ENCODE measurements around the gene FAM240A. TPM values are rescaled to one million over a fixed set of nuclear protein-coding genes. Genes with fewer than 3 reads are reported as not detected.

Gene FAM240A
- total and polyA plus RNA-seq, 10 of the 15 experiments (the other 5 are each of a cell fraction or from before 2014, with no cell fraction given) = not detected

DNA sequence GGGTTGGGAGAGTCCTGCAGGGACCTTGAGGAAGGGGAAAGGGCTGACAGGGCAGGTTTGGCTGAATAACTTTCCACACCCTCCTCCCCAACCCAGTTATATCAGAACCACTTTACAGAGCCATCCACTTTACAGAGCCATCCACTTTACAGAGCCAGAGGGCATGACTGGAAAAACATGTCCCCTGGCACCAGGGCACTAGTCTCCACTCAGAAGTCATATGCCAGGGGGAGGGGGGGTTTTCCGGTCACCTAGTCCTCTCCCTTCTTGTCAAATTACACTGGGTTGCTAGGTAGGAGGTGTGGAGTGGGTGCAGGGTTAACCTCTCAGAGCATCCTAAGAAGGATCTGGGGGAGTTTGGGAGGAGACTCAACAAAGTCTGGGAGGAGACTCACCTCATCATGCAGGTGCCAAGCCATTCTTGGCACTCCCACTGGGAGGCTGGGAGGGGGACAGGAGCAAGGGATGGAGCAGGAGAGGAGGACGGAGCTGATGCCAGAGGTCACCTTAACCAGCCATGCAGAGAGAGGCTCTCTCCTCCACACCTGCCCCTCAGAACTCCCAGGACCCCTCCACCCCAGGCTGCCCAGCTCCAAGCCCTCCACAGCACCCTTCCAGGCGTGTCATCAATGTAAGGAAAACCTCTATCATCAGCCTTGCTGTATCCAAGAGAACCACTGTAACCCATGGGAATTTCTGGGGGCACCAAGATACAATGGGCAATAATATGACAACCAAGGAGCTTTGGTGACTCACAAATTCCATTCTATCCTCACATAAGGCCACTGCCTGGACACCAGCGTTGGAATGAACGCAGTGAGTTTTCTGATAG is 47.9 kb upstream of the FAM240A start:
- ChIA-PET RAD21 (ENCODE audit: unreplicated experiment) (no interaction called here), POLR2A (no interaction called here), SMC1A (ENCODE audit: uncharacterized antibody, unreplicated experiment) (no interaction called here), CTCF (interaction anchor here (1.7 kb wide), 1 partner anchor 75 kb away, joined by 11 read pairs; no protein-coding TSS in a partner anchor)
- Histone ChIP-seq H3K9ac (ENCODE audit: control insufficient read depth, insufficient read depth, low read length) (no peak overlapping the region), H3K27ac (ENCODE audit: control insufficient read depth, insufficient read depth) (no peak overlapping the region), H4K20me1 (ENCODE audit: control insufficient read depth, insufficient read depth) (no peaks in the 10 kb centered on the region), H2AFZ (ENCODE audit: control insufficient read depth, low read depth, low read length) (no peak overlapping the region), H3K4me2 (ENCODE audit: control insufficient read depth, insufficient read depth) (no peak overlapping the region), H3K4me1 (ENCODE audit: control insufficient read depth, insufficient read depth, low read length) (no peaks in the 10 kb centered on the region), H3K36me3 (ENCODE audit: control insufficient read depth in 2 of 2, insufficient read depth in 2 of 2, low read length in 1 of 2) (no peaks in the 10 kb centered on the region), H3K79me2 (ENCODE audit: control insufficient read depth, insufficient read depth, low read length) (no peaks in the 10 kb centered on the region), H3K9me3 (replicated peaks; ENCODE audit: control insufficient read depth, insufficient read depth, low read length) (no peaks in the 10 kb centered on the region; the same call in 2 of the 3 replicates), H3K27me3 (replicated peaks in 1 of 2; ENCODE audit: control insufficient read depth in 2 of 2, insufficient read depth in 2 of 2, low read length in 1 of 2) (peaks cover 2 to 6% of the 10 kb centered on the region in 2 experiments), H3K4me3 (no peak overlapping the region)
- ATAC-seq = no peak
- in situ Hi-C loops (cut with MboI) (no loop called here), intact Hi-C loops (cut with micrococcal nuclease; ENCODE audit: unreplicated experiment) (no loop called here)
- no peak for DNase-seq (ENCODE audit: low read depth, low spot score)
- 36% methylated on average over 5 of the region's 5 CpGs for WGBS (ENCODE audit: insufficient coverage, insufficient replicate concordance, low lambda C conversion rate, missing lambda C conversion rate)
- FAIRE-seq = no peak
- no TSS peak for BruUV-seq (replicated peaks)
- no peak for TF ChIP-seq ZNF24 (IDR thresholded peaks at IDR 0.05)
- TF ChIP-seq, protein P1, sequence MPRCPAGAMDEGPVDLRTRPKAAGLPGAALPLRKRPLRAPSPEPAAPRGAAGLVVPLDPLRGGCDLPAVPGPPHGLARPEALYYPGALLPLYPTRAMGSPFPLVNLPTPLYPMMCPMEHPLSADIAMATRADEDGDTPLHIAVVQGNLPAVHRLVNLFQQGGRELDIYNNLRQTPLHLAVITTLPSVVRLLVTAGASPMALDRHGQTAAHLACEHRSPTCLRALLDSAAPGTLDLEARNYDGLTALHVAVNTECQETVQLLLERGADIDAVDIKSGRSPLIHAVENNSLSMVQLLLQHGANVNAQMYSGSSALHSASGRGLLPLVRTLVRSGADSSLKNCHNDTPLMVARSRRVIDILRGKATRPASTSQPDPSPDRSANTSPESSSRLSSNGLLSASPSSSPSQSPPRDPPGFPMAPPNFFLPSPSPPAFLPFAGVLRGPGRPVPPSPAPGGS (IDR thresholded peaks at IDR 0.05; ENCODE audit: borderline replicate concordance, insufficient read depth, low read depth, low read length, poor library complexity, severe bottlenecking) = no peak
- no peak for TF ChIP-seq CREB1 (IDR thresholded peaks at IDR 0.05; ENCODE audit: low read depth)
- no peak for TF ChIP-seq RB1 (IDR thresholded peaks at IDR 0.05; ENCODE audit: borderline replicate concordance)
- no peak for TF ChIP-seq SPI1 (IDR thresholded peaks at IDR 0.05; ENCODE audit: borderline replicate concordance, insufficient read depth, low read depth, low read length)
- TF ChIP-seq CBX3 (IDR thresholded peaks at IDR 0.05; ENCODE audit: borderline replicate concordance, low read depth) = no peak
- TF ChIP-seq ESRRA (IDR thresholded peaks at IDR 0.05; ENCODE audit: low read length) = no peak
- TF ChIP-seq, protein P2, sequence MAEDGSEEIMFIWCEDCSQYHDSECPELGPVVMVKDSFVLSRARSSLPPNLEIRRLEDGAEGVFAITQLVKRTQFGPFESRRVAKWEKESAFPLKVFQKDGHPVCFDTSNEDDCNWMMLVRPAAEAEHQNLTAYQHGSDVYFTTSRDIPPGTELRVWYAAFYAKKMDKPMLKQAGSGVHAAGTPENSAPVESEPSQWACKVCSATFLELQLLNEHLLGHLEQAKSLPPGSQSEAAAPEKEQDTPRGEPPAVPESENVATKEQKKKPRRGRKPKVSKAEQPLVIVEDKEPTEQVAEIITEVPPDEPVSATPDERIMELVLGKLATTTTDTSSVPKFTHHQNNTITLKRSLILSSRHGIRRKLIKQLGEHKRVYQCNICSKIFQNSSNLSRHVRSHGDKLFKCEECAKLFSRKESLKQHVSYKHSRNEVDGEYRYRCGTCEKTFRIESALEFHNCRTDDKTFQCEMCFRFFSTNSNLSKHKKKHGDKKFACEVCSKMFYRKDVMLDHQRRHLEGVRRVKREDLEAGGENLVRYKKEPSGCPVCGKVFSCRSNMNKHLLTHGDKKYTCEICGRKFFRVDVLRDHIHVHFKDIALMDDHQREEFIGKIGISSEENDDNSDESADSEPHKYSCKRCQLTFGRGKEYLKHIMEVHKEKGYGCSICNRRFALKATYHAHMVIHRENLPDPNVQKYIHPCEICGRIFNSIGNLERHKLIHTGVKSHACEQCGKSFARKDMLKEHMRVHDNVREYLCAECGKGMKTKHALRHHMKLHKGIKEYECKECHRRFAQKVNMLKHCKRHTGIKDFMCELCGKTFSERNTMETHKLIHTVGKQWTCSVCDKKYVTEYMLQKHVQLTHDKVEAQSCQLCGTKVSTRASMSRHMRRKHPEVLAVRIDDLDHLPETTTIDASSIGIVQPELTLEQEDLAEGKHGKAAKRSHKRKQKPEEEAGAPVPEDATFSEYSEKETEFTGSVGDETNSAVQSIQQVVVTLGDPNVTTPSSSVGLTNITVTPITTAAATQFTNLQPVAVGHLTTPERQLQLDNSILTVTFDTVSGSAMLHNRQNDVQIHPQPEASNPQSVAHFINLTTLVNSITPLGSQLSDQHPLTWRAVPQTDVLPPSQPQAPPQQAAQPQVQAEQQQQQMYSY (CRISPR knock-in tag; IDR thresholded peaks at IDR 0.05) = no peak
- TF ChIP-seq RELA (IDR thresholded peaks at IDR 0.05; ENCODE audit: borderline replicate concordance, partially characterized antibody) = no peak
- TF ChIP-seq SIX5 (IDR thresholded peaks at IDR 0.05; ENCODE audit: low read depth, low read length, severe bottlenecking) = no peak
- no peak for TF ChIP-seq HDAC6 (IDR thresholded peaks at IDR 0.05; ENCODE audit: unreplicated experiment)
- TF ChIP-seq, protein P3, sequence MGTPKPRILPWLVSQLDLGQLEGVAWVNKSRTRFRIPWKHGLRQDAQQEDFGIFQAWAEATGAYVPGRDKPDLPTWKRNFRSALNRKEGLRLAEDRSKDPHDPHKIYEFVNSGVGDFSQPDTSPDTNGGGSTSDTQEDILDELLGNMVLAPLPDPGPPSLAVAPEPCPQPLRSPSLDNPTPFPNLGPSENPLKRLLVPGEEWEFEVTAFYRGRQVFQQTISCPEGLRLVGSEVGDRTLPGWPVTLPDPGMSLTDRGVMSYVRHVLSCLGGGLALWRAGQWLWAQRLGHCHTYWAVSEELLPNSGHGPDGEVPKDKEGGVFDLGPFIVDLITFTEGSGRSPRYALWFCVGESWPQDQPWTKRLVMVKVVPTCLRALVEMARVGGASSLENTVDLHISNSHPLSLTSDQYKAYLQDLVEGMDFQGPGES (IDR thresholded peaks at IDR 0.05) = no peak
- no peak for TF ChIP-seq ATF7 (IDR thresholded peaks at IDR 0.05; ENCODE audit: low read depth)
- no peak for TF ChIP-seq MTA2 (IDR thresholded peaks at IDR 0.05; ENCODE audit: low read depth)

Measured in GM12878 (cell line).